ENCODE measurements around the gene MBP. TPM values are rescaled to one million over a fixed set of nuclear protein-coding genes. Genes with fewer than 3 reads are reported as not detected.

MBP gene
- total RNA-seq, 1 donor from 2014 or later = 90.6 TPM

DNA sequence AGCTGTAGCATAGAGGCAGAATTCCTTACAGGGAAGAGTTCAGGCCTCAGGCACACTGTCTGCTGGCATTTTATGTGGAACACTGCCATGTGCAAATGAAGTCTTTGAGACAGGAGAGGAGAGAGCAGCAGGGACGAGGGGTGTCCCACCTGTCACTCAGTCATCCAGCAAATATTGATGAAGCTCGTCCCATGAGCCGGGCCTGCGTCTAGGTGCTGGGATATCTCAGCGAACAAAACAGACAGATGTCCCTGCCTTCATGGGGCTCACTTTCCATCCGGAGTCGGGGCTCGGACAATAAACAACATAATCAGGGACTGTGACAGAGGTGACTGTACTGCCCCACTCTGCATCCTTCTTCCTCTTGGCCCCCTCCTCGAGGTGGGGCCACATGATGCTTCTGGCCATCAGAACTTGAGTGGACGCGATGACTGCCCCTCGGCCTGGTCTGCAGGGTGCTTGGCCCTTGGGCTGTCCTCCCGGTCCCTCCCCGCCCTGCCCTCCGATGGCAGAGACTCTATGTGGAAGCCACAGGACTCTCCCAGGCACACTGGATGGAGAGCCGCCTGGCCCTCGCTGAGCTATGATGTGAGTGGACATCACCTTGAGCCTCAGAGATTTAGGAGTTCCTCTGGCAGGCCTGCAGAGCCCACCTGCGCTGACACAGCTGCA, 78.8 kb downstream of the MBP start:
- H3K4me1 ChIP-seq = peaks cover 68% of the 10 kb centered on the region
- no peaks in the 10 kb centered on the region for H3K27me3 ChIP-seq (ENCODE audit: low read depth)
- no peak for TF ChIP-seq CTCF (IDR thresholded peaks at IDR 0.05)
- H3K9me3 ChIP-seq = no peaks in the 10 kb centered on the region
- H3K4me3 ChIP-seq = no peak overlapping the region
- H3K27ac ChIP-seq = peak overlapping the region; percentile 89
- intact Hi-C loops (cut with DNase I) = no loop called here
- DNase-seq (no peak), ATAC-seq (no peak)
- H3K36me3 ChIP-seq = no peaks in the 10 kb centered on the region

DNA sequence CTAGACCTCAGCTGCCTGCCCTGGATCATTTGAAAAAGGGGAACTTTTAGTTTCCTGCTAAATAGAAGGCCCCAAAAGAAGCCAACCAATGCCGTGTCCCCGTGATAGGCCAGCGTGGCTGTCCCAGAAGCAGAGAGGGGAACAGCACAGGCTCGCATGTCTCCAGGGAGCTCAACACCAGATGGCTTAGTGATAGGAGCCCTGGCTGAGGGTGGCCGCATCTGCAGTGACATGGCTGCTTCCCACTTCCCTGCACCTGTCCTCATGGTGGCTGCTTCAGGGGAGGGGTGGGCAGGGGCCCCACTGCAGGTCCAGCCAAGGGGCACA, 79.6 kb downstream of the MBP start:
- Histone ChIP-seq H3K36me3 (no peaks in the 10 kb centered on the region), H3K4me3 (no peak overlapping the region), H3K27me3 (ENCODE audit: low read depth) (no peaks in the 10 kb centered on the region), H3K4me1 (peaks cover 60% of the 10 kb centered on the region), H3K27ac (peak overlapping the region; percentile 89), H3K9me3 (no peaks in the 10 kb centered on the region)
- peak; percentile 1 to 7 for ATAC-seq
- intact Hi-C loops (cut with DNase I) = no loop called here
- TF ChIP-seq CTCF (IDR thresholded peaks at IDR 0.05) = no peak
- DNase-seq = peak; percentile 68

DNA sequence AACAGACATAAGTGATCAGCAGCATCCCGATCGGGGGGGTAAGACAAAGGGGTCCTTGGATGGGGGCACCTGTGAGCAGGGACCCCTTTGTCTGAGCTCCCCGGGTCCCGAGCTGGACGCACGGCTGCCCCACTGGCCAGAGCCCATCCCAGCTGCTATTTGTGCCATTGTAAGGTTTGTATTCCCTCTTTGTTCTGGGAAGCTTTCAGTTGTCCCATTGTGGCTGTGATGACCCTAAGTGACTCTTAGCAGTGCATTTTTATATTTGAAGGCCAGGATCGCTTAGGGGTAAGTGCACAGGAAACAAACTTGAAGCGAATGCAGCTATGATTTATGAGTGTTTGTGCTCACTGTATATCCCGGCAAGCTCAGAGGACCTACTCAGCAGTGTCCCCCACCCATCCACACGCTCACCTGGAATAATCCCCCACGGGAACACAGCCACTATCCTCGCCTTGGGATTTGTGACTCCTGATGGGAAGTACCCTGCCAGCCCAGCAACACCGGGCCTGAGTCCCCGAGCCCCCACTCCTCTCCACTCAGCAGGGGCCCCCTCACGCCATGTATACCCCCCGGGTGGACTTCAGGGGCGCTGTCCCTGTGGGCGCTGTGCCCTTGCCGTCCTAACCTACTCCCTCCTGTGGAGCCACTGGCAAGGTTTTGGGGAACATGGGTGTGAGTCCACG, 80.1 kb downstream of the MBP start:
- peaks cover 59% of the 10 kb centered on the region for H3K4me1 ChIP-seq
- ATAC-seq = no peak
- no peak for TF ChIP-seq CTCF (IDR thresholded peaks at IDR 0.05)
- intact Hi-C loops (cut with DNase I) = no loop called here
- no peak for DNase-seq
- H3K27me3 ChIP-seq (ENCODE audit: low read depth) = no peaks in the 10 kb centered on the region
- peak overlapping the region; percentile 89 for H3K27ac ChIP-seq
- peaks cover 2% of the 10 kb centered on the region for H3K36me3 ChIP-seq
- no peak overlapping the region for H3K4me3 ChIP-seq
- H3K9me3 ChIP-seq = no peaks in the 10 kb centered on the region

DNA sequence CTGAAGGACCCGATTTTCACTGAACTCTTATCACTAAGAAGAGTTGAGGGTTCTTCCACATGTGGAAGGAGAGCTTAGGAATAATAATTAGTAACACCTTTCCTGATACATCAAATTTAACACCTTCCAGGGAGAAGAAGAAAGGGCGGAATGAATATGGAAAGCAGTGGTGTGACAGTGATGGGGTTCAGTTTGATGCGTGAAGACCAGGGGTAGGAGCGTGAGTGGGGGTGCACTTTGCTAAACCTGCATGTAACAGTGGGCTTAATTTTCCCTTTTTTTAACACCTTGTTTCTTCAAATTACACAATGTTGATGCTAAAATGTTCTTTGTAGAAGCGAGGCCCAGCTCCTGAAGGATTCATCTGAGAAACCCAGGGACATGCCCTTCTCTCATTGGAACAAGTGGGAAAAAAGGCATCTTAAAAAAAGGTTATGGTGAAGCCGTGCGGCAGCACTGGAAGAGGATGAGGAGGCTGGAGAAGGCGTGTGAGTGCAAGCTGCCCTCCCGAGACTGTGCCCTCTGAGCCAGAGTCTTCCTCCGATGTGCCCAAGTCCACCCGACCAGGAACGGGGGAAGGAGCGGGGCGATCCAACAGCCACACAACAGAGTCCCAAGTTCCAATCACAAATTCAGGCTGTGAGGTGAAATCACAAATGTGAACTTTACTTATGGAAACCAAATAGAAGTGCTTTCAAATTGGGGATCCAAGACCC, 80.8 kb downstream of the MBP start:
- no peak overlapping the region for H3K4me3 ChIP-seq
- DNase-seq (no peak), ATAC-seq (no peak)
- no peaks in the 10 kb centered on the region for H3K9me3 ChIP-seq
- H3K27me3 ChIP-seq (ENCODE audit: low read depth) = no peaks in the 10 kb centered on the region
- intact Hi-C loops (cut with DNase I) = no loop called here
- peaks cover 10% of the 10 kb centered on the region for H3K36me3 ChIP-seq
- TF ChIP-seq CTCF (IDR thresholded peaks at IDR 0.05) = no peak
- no peak overlapping the region for H3K27ac ChIP-seq
- H3K4me1 ChIP-seq = peaks cover 52% of the 10 kb centered on the region

GRCh38 chr18:77049938-77050337, 82.6 kb downstream of the MBP start:
- peaks cover 22% of the 10 kb centered on the region for H3K36me3 ChIP-seq
- no peaks in the 10 kb centered on the region for H3K9me3 ChIP-seq
- no peak for DNase-seq
- no peak overlapping the region for H3K4me3 ChIP-seq
- no peak for ATAC-seq
- H3K27me3 ChIP-seq (ENCODE audit: low read depth) = no peaks in the 10 kb centered on the region
- H3K4me1 ChIP-seq = peaks cover 34% of the 10 kb centered on the region
- intact Hi-C loops (cut with DNase I) = no loop called here
- TF ChIP-seq CTCF (IDR thresholded peaks at IDR 0.05) = no peak
- no peak overlapping the region for H3K27ac ChIP-seq

All from lower lobe of right lung (tissue), 2 donors.